CD1c-positive myeloid dendritic cell (primary cell): ENCODE results near the gene KREMEN1.

Experiments
- DNase-seq: peaks from one replicate; pipeline ENCODE4 v3.0.0-alpha.2; 2016; ENCODE audit errors: extremely low spot score

The KREMEN1 gene

DNA sequence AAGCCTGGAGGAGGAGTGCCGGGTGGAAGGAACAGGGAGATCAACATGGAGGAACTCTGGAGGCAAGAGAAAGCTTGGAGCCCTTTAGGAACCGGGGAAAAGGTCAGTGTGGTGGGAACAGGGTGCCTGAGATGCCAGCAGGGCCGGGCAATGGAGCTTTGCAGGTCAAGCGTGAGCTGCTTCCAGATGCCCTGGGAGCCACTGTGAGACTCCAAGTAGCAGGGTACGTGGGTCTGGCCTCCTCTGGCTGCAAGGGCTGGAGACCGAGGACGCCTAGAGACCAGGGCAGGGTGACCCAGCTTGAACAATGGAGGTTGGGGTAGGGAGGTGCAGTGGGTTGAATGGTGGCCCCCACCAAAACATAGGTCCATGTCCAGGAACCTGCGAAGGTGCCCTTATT lies 117.2 kb downstream of the KREMEN1 start:
- no peak for DNase-seq

DNA sequence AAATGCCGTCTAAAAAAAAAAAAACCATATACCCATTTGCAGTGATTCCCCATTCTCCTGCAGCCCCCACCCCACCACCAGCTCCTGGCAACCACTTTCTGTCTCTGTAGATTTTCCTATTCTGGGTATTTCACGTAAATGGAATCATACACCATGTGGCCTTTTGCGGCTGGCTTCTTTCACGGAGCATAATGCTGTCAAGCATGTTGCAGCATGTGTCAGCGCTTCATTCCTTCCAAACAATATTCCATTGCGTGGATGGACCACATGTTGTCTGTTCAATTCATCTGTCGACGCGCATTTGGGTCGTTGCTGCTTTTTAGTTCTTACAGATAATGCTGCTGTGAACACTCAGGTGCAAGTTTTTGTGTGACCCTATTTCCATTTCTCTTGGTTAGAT lies 118.1 kb downstream of the KREMEN1 start:
- no peak for DNase-seq

DNA sequence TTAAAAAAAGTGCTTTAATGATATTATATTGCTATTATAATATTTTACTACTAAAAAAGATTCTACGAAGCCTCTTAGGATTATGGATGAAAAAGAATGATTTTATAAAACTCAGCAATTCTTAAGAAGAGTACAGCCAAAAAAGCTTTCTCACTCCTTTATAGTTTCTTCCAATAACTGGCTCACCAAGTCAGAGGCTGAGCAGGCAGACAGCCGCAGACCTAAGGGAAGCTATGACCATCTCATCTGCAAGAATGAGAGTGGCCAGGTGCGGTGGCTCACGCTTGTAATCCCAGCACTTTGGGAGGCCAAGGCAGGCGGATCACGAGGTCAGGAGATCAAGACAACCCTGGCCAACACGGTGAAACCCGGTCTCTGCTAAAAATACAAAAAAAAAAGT lies 120.2 kb downstream of the KREMEN1 start:
- DNase-seq, result no peak

DNA sequence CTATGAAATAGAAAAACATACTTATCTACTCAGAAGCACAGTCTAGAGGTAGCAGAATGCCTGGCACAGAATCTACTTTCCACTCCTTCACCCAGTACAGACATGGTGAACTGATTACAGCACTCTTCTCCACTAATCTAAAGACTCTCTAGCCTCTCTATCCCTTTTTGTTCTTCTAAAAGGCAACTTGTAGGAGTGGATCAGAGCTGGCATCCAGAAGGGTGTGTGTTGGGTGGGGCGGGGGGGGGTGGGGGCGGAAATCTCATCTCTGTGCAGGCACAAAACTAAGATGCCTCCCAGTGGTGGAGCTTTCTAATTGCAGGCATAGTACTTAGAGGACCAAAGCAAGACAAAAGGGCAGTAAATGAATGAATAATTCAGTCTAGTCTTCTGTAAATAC lies 121.3 kb downstream of the KREMEN1 start:
- DNase-seq, result no peak

DNA sequence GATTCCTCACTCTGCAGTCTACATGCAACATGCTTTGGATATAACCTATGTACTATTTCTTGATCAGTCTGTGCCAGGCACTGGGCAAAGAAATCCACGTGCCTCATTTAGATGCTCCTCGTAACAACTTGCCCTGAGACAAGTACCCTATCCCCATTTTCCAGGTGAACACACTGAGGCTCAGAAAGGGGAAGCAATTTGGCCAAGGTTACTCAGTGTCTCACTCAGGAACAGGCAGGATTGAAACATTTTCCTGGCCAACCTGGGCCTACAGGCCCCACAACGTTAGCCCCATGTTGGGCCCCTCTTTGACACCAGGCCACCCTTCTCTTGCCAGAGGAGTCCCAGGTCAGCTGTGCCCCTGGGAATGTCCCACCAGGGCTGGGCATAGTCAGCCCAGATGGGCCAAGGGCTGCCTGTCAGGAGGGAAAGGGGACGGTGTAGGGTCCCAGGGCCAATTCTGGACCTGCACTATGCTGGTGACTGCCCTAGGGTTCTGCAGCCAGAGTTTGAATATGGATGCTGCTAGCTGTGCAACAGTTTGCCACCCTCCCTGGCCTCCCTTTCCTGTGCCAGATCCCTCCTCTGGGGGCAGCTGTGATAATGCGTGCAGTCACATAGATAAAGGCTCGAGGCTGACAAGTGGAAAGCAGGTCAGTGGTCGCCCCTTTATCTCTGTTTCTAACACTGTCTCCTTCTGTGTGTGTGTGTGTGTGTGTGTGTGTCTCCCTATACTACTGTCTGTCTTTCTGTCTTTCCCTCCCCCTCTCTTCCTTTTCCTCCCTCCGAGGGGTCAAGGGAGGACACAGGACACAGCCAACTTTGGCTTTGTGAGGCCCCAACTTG lies 122.5 kb downstream of the KREMEN1 start:
- DNase-seq, result no peak

DNA sequence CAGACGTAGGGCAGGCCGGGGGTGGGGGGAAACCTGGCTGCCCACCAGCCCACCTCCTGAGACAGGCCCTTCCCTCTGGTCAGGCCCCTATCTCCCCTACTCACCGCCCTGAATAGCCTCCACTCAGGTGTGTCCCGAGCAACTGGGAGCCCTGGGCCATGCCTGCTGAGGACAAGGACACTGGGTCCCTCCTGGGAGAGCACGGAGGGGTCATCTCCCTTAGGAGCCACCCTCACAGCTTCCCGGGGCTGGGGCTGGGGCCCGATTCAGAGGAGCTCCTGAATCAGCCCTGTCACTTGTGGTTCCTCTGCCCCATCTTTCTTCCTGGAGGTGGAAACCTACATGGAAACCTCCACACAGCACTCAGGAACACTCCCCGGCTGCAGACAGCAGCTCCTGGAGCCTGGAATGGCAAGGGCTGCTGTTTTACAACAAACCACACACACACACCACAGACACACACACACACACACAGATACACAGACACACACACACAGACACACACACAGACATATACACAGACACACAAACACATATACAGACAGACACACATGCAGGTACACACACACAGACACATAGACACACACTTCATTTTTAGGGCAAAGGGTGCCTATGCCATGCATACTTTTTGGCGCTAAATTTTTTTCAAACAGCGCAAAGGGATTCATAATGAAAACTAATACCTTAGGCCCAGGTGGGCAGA lies 123.3 kb downstream of the KREMEN1 start:
- DNase-seq, result no peak

DNA sequence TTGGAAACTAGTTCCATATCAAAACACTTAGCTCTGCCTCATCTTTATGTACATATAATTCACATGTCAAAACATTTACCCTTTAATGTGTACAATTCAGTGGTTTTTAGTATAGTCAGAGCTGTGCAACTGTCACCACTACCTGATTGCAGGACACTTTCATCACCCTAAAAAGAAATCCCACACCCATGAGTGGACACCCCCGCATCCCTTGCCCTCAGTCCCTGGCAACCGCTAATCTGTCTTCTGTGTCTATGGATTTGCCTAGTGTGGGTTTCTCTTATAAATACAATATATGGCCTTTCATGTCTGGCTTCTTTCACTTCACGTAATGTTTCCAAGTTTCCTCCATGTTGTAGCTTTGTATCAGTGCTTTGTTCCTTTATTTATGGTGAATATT lies 124.3 kb downstream of the KREMEN1 start:
- DNase-seq, result no peak

DNA sequence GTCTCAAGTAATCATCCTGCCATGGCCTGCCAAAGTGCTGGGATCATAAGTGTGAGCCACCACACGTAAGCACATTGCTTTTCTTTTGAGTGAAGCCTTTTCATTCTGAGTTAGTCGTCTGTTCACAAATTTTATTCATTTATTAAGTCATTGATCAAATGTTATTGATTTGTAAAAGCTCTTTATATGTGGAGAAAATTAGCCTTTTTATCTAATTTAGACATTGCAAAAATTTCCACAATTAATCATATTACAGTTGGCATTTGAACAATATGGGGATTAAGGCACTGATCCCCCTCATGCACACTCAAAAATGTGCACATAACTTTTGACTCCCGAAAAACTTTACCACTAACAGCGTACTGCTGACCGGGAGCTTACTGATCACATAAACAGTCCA lies 125.4 kb downstream of the KREMEN1 start:
- no peak for DNase-seq

DNA sequence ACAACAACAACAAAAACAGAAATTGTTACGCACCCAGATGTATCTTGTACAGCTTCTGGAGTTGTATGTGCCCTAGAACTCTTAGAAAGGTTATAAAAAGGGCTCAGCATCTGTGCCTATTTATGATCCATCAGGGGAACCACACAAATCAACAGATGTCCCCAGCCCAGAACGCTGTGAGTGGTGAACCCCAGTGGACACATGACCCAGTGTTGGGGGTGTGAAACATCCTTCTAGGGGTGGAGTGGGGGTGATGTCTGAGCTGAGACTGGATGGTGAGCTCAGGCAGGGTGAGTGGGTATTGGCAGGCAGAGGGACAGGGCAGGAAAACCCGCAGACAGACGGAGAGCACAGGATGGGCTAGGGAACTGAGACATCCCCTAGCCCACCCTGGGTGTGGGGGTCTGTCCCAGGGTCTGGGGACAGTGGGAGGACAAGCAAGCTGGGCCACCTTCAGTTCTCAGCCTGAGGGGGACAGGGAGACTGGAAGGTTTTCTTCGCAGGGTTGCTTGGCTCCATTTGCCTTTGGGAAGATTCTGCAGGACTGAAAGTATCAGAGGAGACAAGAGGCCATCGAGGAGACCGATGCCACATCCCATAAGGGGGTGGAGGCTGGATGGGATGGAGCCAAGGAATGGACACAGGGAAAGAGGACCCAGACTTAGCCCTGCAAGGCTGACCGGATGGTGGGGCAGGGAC lies 127.0 kb downstream of the KREMEN1 start:
- DNase-seq, result no peak

DNA sequence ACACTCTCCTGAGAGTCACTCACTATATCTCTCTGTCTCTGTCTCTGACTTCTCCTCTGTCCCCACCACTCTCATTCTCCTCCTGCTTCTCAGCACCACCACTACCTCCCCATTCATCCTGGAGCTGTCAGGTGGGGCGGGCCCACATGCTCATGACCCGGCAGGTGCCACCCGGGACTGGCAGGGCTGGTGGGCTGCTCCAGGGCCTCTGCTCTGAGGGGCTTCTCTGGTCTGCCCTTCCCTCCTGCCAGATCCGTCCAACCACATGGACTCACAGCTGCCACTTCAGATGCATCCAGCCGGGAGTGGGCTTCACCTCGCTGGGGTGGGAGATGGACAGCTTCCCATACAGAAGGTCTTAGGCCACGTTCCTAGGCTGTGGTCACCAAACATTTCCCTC lies 128.1 kb downstream of the KREMEN1 start:
- DNase-seq, result no peak

DNA sequence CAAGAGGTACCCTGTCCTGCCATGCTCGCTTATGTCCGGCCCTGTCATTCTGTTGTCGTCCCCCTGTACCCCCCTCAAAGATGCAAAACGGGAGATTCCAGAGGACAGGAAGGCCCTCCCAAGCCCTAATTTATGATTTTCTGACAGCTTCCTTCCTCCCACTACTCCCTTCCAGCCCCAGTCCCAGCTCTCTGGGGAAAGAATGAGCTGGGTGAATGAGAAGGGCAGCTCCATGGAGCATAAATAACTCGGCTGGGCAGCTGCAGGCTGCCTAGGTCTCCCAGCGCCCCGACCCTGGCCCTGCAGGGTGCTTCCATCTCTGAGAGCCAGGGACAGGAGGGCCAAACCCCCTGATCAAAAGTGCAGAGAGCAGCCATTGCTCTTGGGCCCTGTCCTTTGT lies 128.9 kb downstream of the KREMEN1 start:
- no peak for DNase-seq

DNA sequence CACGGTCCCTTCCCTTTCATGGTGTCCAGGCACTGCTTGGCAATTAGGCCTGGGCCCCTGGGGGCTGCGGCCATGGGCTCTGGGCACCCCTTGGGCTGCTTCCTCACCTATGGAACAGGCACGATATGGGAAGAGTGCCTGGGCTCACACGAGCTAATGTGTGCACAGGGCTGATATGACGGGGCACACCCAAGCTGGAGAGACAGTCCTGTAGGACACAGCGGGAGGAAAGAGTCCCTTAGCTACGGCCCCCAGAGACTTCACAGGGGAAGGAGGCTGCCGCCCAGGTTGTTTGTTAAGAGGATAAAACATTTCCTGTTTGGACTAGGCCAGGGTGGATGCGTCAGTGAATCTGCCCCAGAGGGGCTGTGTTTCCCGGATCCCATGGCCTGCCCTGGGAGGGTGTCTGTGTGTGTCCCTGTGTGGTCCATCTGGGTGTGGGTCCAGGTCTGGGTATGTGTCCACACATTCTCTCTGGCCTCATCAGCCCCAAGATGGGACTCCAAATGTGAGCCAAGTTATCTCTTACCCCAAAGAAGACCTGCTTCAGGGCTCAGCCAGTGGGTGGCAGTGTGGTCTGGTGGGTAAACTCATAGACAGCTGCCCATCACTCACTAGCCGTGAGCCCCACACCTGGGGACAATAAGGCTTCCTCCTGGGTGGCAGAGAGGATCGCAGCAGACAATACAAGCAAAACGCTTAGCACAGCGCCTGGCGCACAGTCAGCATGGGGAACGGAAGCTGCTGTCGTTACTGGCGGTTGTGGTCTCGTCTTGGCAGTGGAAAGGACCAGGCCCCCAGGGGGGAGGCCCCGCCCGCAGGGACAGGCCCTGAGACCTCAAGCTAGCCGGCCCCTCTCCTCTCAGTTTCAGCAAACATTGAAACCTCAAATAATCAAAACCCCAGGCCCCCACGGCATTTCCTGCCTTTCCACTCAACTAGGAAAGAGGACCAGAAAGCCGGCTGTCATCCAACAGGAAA lies 129.7 kb downstream of the KREMEN1 start:
- no peak for DNase-seq

DNA sequence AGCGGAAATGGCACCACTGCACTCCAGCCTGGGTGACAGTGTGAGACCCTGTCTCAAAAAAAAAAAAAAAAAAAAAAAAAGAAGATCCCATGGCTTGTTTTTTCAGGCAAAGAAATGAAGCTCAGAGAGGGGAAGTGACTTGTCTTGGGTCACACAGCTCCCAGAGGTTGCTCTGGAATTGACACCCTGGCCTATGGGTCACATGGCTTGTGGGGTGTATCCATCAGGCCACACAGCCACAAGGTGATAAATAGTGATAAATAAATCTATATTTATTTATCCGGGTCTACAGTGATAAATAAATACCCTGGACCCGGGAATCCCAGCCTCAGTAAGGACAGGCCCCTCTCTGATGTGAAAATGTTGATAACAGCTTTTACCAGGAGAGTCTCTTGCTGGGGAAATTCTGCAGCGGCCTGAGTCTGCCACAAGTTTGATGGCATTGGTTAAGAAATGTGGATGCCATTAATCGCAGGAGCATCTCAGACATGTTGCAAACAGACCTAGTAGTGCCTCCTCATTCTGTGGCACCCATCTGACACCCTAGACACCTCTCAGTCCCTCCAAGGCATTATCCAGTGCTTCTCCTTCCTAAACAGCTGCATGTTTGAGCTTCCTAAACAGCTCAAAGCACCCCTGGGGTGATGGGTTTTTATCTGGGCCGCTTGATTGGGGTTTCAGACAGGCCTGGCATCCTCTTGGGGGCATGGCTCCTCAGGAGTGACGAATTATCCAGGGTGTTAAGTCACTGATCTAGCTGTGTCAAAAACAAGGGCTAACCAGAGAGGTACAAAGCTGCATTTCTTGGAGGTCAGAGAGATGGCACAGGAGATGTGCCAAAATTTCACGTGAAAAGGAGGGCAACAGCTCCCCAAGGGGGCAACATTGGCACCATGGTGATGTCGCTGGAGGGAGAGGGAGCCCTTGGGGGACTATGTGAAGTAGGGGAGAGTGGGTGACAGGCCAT lies 130.9 kb downstream of the KREMEN1 start:
- DNase-seq, result no peak

DNA sequence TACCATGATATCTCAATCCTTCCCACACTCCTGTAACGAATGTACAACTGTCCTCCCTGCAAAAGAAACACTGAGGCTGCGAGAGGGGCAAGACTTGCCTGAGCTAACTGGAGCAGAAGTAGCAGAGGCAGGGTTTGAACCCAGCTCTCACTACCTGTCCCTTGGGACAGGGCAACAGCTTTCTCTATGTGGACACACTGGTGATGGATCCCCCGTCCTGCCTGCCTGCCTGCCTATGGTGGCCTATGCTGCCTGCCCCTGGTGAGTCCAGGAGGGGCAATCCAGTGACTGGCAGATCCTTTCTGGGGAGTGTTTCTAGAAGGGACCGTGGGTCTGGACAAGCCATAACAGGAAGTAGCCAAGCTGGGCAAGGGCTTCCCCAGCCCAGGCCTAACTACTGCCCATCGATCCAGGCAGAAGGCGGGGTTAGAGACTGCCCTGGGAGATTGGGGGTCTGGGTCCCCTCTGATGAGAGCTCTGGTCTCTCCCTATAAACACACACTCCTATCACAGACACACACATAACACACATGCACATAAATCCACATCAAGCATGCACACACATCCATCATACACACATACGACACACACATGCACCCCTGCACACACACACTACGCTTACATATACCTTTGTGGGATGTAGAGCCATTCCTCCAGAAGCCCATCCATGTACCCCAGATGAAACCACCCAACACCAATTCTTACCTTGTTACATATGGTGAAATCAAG lies 131.8 kb downstream of the KREMEN1 start:
- DNase-seq, result no peak

DNA sequence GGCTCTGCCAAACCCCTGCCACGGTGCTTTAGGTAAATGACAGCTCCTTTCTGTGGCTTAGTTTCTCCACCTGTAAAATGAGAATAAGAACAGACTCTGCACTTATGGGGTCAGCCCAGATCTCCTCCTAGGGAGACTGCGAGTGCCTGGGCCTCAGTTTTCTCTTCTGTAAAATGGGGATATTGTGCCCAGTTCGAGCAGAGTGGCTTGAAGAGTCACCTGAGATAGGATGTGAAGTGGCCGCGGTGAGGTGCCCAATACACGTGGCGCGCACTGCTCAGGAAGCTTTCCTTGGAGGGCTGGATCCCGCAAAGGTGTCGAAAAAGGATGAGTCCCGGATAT lies 132.4 kb downstream of the KREMEN1 start:
- no peak for DNase-seq

DNA sequence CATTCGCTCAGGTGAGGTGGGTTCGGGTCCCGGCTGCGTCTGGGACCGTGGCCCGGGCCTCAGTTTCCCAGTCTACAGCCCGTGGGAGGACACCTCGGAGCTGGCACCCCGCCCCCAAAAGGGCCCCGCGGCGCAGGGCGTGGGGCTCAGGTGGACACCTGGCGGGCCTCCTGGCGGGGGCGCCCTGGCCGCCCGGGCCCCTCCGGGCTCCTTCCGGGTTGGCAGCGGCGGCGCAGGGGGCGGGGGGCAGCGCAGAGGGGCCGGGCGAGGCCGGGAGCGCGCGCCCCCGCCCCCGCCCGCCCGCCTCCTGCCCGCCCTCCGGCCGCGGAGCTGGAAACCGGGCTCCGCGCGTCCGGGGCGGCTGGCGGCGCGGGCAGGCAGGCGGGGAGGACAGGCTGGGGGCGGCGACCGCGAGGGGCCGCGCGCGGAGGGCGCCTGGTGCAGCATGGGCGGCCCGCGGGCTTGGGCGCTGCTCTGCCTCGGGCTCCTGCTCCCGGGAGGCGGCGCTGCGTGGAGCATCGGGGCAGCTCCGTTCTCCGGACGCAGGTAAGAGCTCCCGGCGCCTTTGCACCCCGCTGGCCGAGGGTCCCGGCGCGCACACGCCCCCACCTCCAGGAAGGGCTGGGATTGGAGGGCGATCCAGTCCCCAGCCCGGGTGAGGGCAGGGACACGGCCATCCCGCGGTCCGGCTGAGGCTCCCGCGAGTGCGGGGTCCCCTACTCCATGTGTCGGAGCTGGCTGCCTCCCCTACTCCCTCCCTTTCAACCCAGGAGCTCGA lies 132.9 kb downstream of the KREMEN1 start, which contains the start of gene EMID1:
EMID1 (plus strand) TSS at position 303 of the 778 bp plus-strand sequence; CDS start at position 446, 143 bp downstream.
- peak; percentile 15 for DNase-seq

DNA sequence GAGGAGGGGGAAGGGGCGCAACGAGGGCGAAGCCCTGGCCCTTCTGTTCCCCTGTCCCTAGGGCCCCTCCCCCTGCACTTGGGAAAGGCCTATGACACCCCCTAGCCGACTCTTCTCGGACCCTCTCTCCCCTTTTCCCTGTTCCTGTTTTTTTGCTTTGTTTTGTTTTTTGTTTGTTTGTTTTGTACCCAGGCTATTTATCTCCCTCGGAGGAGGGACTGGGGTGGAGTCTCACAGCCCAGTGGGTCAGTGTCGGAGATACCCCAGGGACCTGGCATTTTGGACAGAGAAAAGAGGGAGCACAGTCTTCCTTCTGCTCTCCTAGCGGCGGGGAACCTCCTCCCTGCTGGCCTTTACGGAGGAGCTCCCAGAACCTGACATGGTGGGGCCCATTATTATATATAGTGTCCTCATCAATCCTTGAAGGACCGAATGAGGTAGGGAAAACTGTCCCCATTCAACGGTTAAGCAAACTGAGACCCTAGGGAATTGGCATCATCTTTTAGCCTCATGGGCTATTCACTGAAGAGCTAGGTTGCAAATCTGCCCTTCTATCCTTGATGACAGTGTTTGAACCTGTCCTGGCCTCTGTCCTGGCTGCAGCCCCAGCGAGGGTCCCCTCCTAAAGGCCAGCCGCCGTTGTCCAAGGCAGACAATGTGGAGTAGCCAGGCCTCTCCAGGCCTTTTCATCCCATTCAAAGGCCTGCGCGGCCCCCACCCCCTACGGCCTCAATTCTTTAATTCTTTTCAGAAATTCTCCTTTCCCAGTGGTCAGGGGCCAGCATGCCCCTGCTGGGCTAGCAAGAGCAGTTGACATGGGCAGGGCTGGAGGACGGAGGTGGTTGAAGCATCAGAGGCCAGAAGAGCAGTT lies 133.8 kb downstream of the KREMEN1 start:
- DNase-seq, result no peak

DNA sequence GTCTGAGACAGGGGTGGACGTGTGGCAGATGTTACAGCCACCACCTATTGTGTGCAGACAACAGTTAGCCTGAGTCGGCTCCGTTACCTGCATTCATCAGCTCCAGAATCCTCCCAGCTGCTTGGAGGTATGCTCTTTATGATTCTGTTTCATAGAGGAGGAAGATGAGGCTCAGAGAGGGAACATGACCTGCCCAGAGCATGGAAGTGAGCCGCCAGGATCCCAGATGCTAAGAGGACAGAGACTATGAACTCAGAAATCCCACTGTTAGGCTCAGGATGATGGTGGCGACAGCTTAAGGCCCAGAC lies 134.4 kb downstream of the KREMEN1 start:
- DNase-seq, result no peak
